Esophagus squamous epithelium (tissue), 5 donors: ENCODE results near the gene SNCB. TPM values are rescaled to one million over a fixed set of nuclear protein-coding genes. Genes with fewer than 3 reads are reported as not detected.
"Not testable (repeated sequence)": the region's sequence is repeated elsewhere in the genome, so short reads cannot be mapped to it uniquely, and the experiment has no call there.

Experiments used
- DNase-seq: peaks from one replicate; lab custom pipeline; 2025; lab: John Stamatoyannopoulos, UW
- H3K27ac ChIP-seq, 4 donors: fragments of 200-600 bp; sonication (generic); one replicate each; pipeline ENCODE4 v1.5.1; 2016 to 2019; ENCODE audit warnings: mild to moderate bottlenecking in 1 of 4
- H3K27me3 ChIP-seq, 4 donors: fragments of 200-600 bp; sonication (generic); 1 replicate in 3 of 4; 2 replicates in 1 of 4; pipeline versions ENCODE4 v1.5.1 to v1.6.0; 2017 to 2021; ENCODE audit warnings: antibody characterized with exemption in 1 of 4
- H3K36me3 ChIP-seq, 3 donors: fragments of 200-600 bp; sonication (generic); one replicate each; pipeline ENCODE4 v1.5.1; 2016 to 2019
- H3K4me1 ChIP-seq, 3 donors: fragments of 200-600 bp; sonication (generic); one replicate each; pipeline ENCODE4 v1.5.1; 2017 to 2019
- H3K4me3 ChIP-seq, 4 donors: fragments of 200-600 bp; sonication (generic); 1 replicate in 3 of 4; 2 replicates in 1 of 4; pipeline ENCODE4 v1.5.1; 2016 to 2019; ENCODE audit warnings: mild to moderate bottlenecking in 2 of 4, moderate library complexity in 1 of 4
- H3K9me3 ChIP-seq, 3 donors: fragments of 200-600 bp; sonication (generic); one replicate each; pipeline ENCODE4 v1.5.1; 2016 to 2019
- POLR2A ChIP-seq, 4 donors: fragments of 450-650 bp; IDR thresholded peaks; one replicate each; pipeline ENCODE4 v1.6.1; 2017; ENCODE audit warnings: antibody characterized with exemption in 4 of 4, mild to moderate bottlenecking in 4 of 4, moderate library complexity in 3 of 4
- WGBS, 2 donors: methylation state at CpG; one replicate each; pipeline ENCODE4 v1.1.5; 2018; 5-methylcytosine and 5-hydroxymethylcytosine counted together
- intact Hi-C: fragments of 100-400 bp; cut with DNase I; formaldehyde crosslinking; loops from one replicate; pipeline ENCODE4 v1.15.0; 2022
- total RNA-seq, 4 donors: library from RNA; depleted of rRNA; stranded (reverse); fragments of >200 nt; gene quantifications; one replicate each; pipeline ENCODE4 v1.1.0, GENCODE V29; 2016
- TF ChIP-seq, protein P1 (sequence below), 6 experiments: fragments of 450-650 bp in 4 of 6; fragments of 200-600 bp in 2 of 6; sonication (generic) in 2 of 6; IDR thresholded peaks; one replicate each; pipeline ENCODE4 v1.5.1; 2016 to 2019; ENCODE audit warnings: antibody characterized with exemption in 6 of 6, mild to moderate bottlenecking in 4 of 6, moderate library complexity in 4 of 6
- donor health status: DM: yes; HTN: yes; CAD: no.

The SNCB gene
- total RNA-seq, 4 donors from 2014 or later, result not detected

DNA sequence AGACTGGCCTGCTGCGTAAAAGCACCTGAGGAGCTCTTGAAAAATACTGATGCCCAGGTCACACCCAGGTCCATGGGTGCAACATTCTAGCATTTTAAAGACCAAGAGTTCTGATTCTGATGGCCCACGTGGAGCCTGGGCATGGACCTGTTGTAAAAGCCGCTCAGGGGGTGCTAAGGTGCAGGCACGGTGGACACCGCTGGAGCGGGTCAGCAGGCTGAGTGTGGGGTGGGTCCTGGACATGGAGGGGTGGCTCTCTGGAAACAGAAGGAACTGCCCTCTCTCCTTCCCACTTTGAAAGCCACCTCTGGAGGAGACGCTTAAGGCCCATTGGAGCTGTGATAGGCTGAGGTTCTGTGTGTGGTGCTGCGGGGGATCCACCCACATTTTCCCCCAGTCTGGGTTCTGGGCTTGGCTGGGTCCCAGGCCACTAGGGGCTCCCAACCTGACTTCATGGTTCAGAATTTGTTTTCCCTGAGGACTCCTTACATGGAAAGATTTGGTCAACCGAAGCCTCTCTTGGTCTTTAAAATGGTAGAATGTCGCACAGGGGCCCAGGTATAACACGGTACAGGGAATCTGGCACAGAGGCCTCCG lies 37.0 kb downstream of the SNCB start:
- Histone ChIP-seq H3K9me3 (no peaks in the 10 kb centered on the region), H3K4me3 (no peak overlapping the region), H3K36me3 (no peaks in the 10 kb centered on the region), H3K27ac (no peak overlapping the region), H3K27me3 (peaks cover 0 to 44% (median 0%) of the 10 kb centered on the region in 4 donors), H3K4me1 (peaks cover 3 to 12% (median 8%) of the 10 kb centered on the region in 3 donors)
- intact Hi-C loops, result no loop called here
- no peak for TF ChIP-seq POLR2A (IDR thresholded peaks at IDR 0.05)
- TF ChIP-seq, protein P1, sequence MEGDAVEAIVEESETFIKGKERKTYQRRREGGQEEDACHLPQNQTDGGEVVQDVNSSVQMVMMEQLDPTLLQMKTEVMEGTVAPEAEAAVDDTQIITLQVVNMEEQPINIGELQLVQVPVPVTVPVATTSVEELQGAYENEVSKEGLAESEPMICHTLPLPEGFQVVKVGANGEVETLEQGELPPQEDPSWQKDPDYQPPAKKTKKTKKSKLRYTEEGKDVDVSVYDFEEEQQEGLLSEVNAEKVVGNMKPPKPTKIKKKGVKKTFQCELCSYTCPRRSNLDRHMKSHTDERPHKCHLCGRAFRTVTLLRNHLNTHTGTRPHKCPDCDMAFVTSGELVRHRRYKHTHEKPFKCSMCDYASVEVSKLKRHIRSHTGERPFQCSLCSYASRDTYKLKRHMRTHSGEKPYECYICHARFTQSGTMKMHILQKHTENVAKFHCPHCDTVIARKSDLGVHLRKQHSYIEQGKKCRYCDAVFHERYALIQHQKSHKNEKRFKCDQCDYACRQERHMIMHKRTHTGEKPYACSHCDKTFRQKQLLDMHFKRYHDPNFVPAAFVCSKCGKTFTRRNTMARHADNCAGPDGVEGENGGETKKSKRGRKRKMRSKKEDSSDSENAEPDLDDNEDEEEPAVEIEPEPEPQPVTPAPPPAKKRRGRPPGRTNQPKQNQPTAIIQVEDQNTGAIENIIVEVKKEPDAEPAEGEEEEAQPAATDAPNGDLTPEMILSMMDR (IDR thresholded peaks at IDR 0.05), result no peak
- DNase-seq, result no peak
- WGBS, 2 donors, result 90 to 94% methylated on average over 11 to 12 of the region's 12 CpGs

DNA sequence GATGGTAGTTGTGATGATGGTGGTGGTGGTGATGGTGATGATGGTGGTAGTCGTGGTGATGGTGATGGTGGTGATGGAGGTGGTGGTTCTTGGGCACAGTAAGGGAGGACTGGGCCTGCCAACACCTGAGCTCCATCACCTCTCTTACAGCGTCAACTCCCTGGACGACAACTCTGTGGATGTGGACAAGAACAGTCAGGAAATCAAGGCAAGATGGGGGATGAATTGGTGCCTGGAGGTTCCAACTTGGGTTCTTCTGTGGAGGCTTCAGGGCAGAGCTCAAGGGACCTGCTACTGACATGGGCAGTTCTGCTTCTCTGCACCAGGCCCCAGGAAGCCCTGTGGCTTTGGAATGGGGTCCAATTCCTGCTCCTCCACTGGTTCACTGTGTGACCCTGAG lies 37.8 kb downstream of the SNCB start:
- Histone ChIP-seq H3K36me3 (no peaks in the 10 kb centered on the region), H3K4me3 (no peak overlapping the region), H3K27me3 (peaks cover 0 to 36% (median 0%) of the 10 kb centered on the region in 4 donors), H3K27ac (no peak overlapping the region), H3K4me1 (peaks cover 3 to 12% (median 8%) of the 10 kb centered on the region in 3 donors), H3K9me3 (no peaks in the 10 kb centered on the region)
- intact Hi-C loops, result no loop called here
- DNase-seq, result no peak
- WGBS, 2 donors, result 90 to 94% methylated on average over 3 of the region's 3 CpGs
- TF ChIP-seq POLR2A (IDR thresholded peaks at IDR 0.05), result no peak
- TF ChIP-seq, protein P1 (IDR thresholded peaks at IDR 0.05), result no peak

DNA sequence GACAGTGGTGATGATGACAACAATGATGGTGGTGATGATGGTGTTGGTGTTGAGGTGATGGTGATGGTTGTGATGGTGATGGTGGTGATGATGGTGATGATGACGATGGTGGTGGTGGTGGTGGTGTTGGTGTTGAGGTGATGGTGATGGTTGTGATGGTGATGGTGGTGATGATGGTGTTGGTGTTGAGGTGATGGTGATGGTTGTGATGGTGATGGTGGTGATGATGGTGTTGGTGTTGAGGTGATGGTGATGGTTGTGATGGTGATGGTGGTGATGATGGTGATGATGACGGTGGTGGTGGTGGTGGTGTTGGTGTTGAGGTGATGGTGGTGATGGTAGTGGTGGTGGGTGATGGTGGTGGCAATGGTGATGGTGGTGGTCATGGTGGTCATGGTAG lies 38.7 kb downstream of the SNCB start:
- H3K4me3 ChIP-seq, DNase-seq, intact Hi-C loops, H3K27ac ChIP-seq, H3K4me1 ChIP-seq, H3K9me3 ChIP-seq, H3K36me3 ChIP-seq: not testable (repeated sequence)
- 13 to 18% methylated on average over 2 of the region's 2 CpGs for WGBS, 2 donors
- H3K27me3 ChIP-seq, result peaks cover 0 to 28% (median 0%) of the 10 kb centered on the region in 4 donors

DNA sequence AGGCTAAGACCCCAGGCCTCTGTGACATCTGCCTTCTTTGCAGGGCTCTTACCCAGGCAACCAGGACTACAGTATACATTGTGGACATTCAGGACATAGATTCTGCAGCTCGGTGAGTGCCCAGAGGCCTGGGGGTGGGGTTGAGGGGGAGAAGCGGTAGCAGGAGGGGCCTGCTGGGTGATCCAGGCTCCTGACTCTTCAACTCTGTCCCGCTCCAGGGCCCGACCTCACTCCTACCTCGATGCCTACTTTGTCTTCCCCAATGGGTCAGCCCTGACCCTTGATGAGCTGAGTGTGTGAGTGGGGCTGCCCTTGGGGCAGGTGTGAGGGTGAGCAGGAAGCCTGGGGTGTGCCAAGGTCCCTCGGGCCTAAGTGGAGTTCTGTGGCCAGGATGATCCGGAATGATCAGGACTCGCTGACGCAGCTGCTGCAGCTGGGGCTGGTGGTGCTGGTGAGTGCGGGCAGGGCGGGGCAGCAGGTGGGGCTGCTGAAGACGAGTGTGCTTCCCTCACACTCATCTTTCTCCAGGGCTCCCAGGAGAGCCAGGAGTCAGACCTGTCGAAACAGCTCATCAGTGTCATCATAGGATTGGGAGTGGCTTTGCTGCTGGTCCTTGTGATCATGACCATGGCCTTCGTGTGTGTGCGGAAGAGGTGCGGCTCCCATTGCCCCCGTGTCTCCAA lies 40.2 kb downstream of the SNCB start:
- WGBS, 2 donors, result 63 to 85% methylated on average over 5 of the region's 17 CpGs
- Histone ChIP-seq H3K36me3 (no peaks in the 10 kb centered on the region), H3K9me3 (peaks cover 0 to 11% (median 11%) of the 10 kb centered on the region in 3 donors), H3K27me3 (peaks cover 0 to 13% (median 0%) of the 10 kb centered on the region in 4 donors), H3K4me3 (no peak overlapping the region), H3K27ac (no peak overlapping the region), H3K4me1 (no peaks in the 10 kb centered on the region)
- intact Hi-C loops, result no loop called here
- TF ChIP-seq POLR2A (IDR thresholded peaks at IDR 0.05), result no peak
- TF ChIP-seq, protein P1 (IDR thresholded peaks at IDR 0.05), result no peak
- DNase-seq, result no peak

DNA sequence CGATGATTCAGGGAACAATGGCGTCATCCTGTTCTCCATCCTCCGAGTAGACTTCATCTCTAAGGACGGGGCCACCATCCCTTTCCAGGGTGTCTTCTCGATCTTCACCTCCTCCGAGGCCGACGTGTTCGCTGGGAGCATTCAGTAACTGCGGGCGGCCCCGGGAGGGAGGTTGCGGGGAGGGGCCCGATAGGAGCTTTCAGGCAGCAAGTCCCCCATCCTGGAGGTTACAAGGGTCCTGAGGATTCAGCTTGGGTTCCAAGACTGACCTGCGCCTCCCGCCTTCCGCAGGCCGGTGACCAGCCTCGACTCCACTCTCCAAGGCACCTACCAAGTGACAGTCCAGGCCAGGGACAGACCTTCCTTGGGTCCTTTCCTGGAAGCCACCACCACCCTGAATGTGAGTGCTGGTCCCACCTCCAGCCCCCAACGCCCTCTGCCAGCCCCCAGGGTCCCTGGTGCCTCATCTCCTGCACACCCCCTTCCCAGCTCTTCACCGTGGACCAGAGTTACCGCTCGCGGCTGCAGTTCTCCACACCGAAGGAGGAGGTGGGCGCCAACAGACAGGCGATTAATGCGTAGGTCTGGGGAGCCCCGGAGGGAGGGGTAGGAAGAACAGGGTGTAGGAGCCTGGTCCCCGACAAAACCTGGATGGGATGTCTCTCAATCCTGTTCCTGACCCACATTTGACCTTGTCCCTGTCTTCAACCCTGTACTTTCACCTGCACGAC lies 41.1 kb downstream of the SNCB start:
- H3K27ac ChIP-seq, result no peak overlapping the region
- H3K4me1 ChIP-seq, result no peaks in the 10 kb centered on the region
- 85 to 89% methylated on average over 15 to 23 of the region's 31 CpGs for WGBS, 2 donors
- H3K9me3 ChIP-seq, result peaks cover 0 to 20% (median 17%) of the 10 kb centered on the region in 3 donors
- peaks cover 0 to 3% (median 0%) of the 10 kb centered on the region in 4 donors for H3K27me3 ChIP-seq
- no peak overlapping the region for H3K4me3 ChIP-seq
- H3K36me3 ChIP-seq, result no peaks in the 10 kb centered on the region
- TF ChIP-seq, protein P1 (IDR thresholded peaks at IDR 0.05), result no peak
- no peak for TF ChIP-seq POLR2A (IDR thresholded peaks at IDR 0.05)
- no peak for DNase-seq
- intact Hi-C loops, result no loop called here
